Bronchial epithelial cell (primary cell): ENCODE results near the gene OVOL1. TPM values are rescaled to one million over a fixed set of nuclear protein-coding genes. Genes with fewer than 3 reads are reported as not detected.

Experiments used
- DNase-seq: peaks from one replicate; pipeline ENCODE4 v3.0.0-alpha.2; 2010; ENCODE audit warnings: low read depth
- FAIRE-seq: peaks from 2 replicates; lab custom pipeline; 2011; peaks lifted over from hg19 to GRCh38; lab: Jason Lieb, UNC
- H3K27me3 ChIP-seq: 2 replicates; pipeline ENCODE4 v1.5.1; 2011; ENCODE audit warnings: low read length; ENCODE audit not compliant: control insufficient read depth, insufficient read depth
- H3K36me3 ChIP-seq: 2 replicates; pipeline ENCODE4 v1.5.1; 2011; ENCODE audit warnings: low read length; ENCODE audit not compliant: control insufficient read depth, insufficient read depth
- H3K4me3 ChIP-seq: 2 replicates; pipeline ENCODE4 v1.5.1; 2011; ENCODE audit warnings: mild to moderate bottlenecking, low read depth, low read length, control low read depth
- total RNA-seq: library from RNA; depleted of rRNA; stranded (reverse); fragments of >200 nt; gene quantifications from 2 replicates; pipeline ENCODE4 v1.2.1, GENCODE V29; 2014
- TF ChIP-seq, protein P1 (sequence below): IDR thresholded peaks from 2 replicates; pipeline ENCODE4 v1.5.1; 2011; ENCODE audit warnings: mild to moderate bottlenecking, moderate library complexity, low read length, control low read depth, inconsistent platforms; ENCODE audit not compliant: insufficient read depth, severe bottlenecking

OVOL1 gene
- total RNA-seq, 1 donor from 2014 or later, result 6.3 TPM

DNA sequence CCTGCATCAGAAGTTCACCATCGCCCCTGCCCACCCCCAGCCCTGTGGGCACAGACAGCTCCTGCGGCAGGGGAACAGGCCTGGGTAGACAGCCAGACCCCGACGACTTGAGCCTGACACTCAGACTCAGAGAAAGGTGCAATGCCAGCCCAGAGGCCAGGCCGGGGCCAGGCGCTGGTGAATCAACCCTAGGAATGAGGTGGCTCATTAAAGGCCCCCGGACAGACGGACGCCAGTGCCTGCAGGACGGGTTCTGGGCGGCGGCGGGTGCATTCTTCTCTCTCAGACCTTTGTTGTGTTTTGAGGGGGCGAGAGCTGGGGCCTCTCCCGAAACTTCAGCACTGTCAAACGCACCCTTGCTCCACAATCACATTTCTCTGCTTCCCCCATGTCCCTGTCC is 5.6 kb downstream of the OVOL1 start:
- Histone ChIP-seq H3K4me3 (no peak overlapping the region), H3K36me3 (peaks cover 6% of the 10 kb centered on the region), H3K27me3 (peaks cover 9% of the 10 kb centered on the region)
- TF ChIP-seq, protein P1, sequence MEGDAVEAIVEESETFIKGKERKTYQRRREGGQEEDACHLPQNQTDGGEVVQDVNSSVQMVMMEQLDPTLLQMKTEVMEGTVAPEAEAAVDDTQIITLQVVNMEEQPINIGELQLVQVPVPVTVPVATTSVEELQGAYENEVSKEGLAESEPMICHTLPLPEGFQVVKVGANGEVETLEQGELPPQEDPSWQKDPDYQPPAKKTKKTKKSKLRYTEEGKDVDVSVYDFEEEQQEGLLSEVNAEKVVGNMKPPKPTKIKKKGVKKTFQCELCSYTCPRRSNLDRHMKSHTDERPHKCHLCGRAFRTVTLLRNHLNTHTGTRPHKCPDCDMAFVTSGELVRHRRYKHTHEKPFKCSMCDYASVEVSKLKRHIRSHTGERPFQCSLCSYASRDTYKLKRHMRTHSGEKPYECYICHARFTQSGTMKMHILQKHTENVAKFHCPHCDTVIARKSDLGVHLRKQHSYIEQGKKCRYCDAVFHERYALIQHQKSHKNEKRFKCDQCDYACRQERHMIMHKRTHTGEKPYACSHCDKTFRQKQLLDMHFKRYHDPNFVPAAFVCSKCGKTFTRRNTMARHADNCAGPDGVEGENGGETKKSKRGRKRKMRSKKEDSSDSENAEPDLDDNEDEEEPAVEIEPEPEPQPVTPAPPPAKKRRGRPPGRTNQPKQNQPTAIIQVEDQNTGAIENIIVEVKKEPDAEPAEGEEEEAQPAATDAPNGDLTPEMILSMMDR, result no peak
- no peak for DNase-seq
- FAIRE-seq, result no peak

DNA sequence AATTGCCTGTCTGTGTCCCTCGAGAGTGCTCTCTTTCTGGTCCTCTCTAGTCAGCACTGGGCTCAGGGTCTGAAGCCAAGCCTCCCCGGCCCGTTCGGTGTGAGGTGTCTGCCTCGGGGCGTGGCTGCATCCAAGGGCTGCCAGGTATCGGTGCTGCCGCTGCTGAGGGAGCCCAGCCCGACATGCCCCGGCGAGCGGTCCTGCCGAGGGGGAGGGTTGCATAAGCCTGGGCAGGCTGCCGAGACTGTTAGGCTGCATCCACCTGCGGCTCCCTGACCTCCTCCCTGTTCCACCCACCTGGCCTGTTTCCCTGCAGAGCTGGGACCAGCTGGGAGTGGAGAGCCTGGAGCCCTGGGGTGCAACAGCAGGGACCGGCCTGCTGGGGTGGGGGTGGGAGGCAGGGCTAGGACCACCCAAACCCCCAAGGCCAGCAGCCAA is 6.3 kb downstream of the OVOL1 start:
- H3K27me3 ChIP-seq, result peaks cover 5% of the 10 kb centered on the region
- TF ChIP-seq, protein P1, result no peak
- no peak overlapping the region for H3K4me3 ChIP-seq
- peaks cover 6% of the 10 kb centered on the region for H3K36me3 ChIP-seq
- FAIRE-seq, result no peak
- peak; percentile 91 for DNase-seq

DNA sequence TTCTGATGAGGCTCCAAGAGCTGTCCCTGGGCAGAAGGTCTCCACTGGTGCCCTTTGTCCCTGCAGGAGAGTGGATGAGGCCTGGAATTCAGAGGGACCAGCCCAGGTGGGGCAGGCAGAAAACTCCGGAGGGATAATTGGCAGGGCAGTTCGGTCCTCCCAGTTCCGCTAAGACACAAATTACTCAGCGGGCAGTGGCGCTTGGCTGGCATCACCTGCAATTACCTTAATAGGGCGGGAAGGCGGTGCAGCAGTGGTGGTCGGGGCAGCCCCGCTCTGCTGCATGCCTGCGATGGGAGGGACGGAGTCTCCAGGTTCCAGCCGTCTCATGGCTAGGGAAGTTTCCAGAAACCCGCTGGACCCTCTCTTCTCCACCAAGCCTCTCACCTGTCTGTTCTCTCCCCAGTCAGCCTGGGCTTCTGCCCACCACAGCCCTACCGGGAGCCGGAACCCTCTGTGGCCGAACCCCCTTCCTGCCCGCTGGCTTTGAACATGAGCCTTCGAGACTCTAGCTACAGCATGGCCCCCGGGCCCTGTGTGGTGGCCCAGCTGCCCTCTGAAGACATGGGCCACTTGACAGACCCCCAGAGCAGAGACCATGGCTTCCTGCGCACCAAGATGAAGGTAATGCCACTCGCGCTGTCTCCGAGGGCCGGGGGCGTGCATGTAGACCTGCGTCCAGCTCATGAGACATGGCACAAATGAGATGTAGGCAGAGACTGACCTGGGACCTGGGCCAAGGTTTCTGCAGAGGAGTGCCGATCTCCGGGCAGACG is 7.0 kb downstream of the OVOL1 start:
- Histone ChIP-seq H3K36me3 (peaks cover 6% of the 10 kb centered on the region), H3K4me3 (no peak overlapping the region), H3K27me3 (no peaks in the 10 kb centered on the region)
- TF ChIP-seq, protein P1, result no peak
- DNase-seq (no peak), FAIRE-seq (no peak)

DNA sequence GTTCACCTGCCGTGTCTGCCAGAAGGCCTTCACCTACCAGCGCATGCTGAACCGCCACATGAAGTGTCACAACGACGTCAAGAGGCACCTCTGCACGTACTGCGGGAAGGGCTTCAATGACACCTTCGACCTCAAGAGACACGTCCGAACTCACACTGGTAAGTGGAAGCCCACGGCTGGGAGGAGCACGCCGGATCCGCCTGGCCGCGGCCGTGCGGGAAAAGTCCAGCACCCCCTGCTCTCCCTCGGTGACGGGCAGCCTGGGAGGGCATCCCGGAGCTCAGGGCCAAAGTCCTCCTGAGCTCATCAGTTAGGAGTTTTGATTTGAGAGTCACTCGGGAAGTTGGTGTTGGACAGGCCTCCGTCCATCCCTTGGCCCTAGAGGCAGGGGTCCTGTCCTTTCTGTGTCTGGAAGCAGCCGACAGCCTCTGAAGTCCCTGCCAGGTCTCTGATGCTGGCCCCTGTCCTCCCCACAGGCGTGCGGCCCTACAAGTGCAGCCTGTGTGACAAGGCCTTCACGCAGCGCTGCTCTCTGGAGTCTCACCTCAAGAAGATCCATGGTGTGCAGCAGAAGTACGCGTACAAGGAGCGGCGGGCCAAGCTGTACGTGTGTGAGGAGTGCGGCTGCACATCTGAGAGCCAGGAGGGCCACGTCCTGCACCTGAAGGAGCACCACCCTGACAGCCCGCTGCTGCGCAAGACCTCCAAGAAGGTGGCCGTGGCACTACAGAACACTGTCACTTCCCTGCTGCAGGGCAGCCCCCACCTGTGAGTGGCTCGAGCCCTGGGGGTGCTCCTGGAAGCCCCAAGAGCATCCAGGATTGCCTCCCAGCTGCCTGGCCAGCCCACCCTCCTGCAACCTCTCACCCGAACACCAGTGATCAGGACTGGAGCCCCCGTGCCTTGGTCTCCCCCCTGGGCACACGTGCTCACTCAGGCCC is 8.0 kb downstream of the OVOL1 start:
- DNase-seq, result no peak
- H3K4me3 ChIP-seq, result no peak overlapping the region
- FAIRE-seq, result no peak
- TF ChIP-seq, protein P1, result no peak
- no peaks in the 10 kb centered on the region for H3K27me3 ChIP-seq
- peaks cover 6% of the 10 kb centered on the region for H3K36me3 ChIP-seq

DNA sequence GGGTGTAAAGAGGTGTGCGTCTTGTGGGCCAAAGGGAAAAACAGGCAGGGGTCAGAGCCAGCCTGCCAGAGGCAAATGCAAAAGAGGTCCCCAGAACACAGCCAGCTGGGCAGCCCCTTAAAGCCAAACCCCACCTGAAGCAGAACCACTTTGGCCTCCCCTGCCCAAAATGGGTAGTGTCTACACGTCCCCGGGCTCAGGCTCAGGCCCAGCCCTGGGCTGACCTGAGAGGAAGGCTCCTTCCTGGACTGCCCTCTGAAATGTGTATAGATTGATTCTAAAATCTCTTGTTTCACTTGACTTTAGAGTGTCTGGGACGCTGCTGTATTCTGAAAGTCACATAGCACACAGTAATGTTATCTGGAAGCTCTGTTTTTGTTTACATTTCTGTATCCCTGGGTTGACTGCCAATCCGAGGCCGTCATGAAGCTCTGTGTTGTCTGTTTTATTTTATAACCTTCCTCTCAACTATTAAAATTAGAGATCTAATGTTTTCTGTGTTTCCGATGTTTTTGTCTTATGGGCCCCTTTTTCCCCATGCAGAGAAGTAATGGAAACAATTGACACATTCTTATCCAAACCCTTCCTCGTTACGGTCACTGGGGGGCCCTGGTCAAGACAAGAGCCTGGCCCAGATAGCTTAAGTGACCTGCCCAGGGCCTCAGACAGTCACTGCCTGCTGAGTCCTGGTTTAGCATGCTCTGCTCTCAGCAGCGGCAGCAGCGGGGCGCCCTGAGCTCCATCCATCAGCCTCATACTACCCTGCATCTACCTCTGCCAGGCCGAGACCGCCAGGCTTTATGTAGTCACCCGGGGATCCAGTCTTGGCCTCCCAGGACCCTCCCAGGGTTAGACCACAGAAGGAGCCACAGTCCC is 10.1 kb downstream of the OVOL1 start:
- Histone ChIP-seq H3K27me3 (peaks cover 2% of the 10 kb centered on the region), H3K4me3 (no peak overlapping the region), H3K36me3 (peaks cover 6% of the 10 kb centered on the region)
- DNase-seq (no peak), FAIRE-seq (no peak)
- TF ChIP-seq, protein P1, result no peak
